Measurements from ENCODE around the gene ACACB. TPM values are rescaled to one million over a fixed set of nuclear protein-coding genes. Genes with fewer than 3 reads are reported as not detected.

The ACACB gene
- total RNA-seq, 1 experiment from 2014 or later = 21.7 TPM

DNA sequence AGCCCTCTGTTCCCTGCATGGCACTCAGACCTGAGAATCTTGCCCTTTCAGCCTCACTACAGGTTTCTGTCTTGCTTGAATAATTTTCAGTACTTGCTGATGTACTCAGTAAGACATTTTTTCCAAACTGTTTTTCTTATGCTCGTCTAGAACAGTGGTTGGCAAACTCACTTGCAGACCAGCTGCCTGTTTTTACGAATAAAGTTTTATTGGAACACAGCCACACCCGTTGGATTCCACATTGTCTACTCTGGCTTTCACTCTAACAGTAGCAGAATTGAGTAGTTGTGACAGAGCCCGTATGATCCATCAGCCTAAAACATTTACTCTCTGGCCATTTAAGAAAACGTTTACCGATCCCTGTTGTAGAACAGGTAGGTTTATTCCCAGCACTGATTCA lies 119.9 kb downstream of the ACACB start:
- ChIA-PET POLR2A (ENCODE audit: unreplicated experiment) (no interaction called here), CTCF (interaction anchor here (0.6 kb wide), 1 partner anchor 28 kb away, joined by 3 read pairs; no protein-coding TSS in a partner anchor)
- no peak overlapping the region for H3K4me3 ChIP-seq (ENCODE audit: low read length)
- H3K9ac ChIP-seq (ENCODE audit: low read length) = no peak overlapping the region
- H3K27ac ChIP-seq (ENCODE audit: low read length) = no peak overlapping the region
- no peaks in the 10 kb centered on the region; the same call in 1 of the 2 replicates for H3K36me3 ChIP-seq (ENCODE audit: low read depth, low read length)
- H3K27me3 ChIP-seq (ENCODE audit: low read length) = no peaks in the 10 kb centered on the region
- DNase-seq (no peak), ATAC-seq (no peak)
- no peaks in the 10 kb centered on the region for H3F3A ChIP-seq (ENCODE audit: low read length, unreplicated experiment)
- H4K20me1 ChIP-seq (ENCODE audit: low read length) = no peaks in the 10 kb centered on the region
- H3K4me2 ChIP-seq (ENCODE audit: low read length) = no peak overlapping the region
- no peak overlapping the region for H2AFZ ChIP-seq (ENCODE audit: low read length)
- intact Hi-C loops (cut with micrococcal nuclease) = no loop called here
- H3K79me2 ChIP-seq (ENCODE audit: low read length) = no peaks in the 10 kb centered on the region
- H3K4me1 ChIP-seq (ENCODE audit: insufficient read depth, low read length) = no peaks in the 10 kb centered on the region
- H3K9me3 ChIP-seq (ENCODE audit: low read length) = no peaks in the 10 kb centered on the region
- TF ChIP-seq EZH2 (IDR thresholded peaks at IDR 0.05; ENCODE audit: low read length, unreplicated experiment) (no peak), CTCF (conservative IDR thresholded peaks at IDR 0.05; ENCODE audit: low read depth, low read length) (no peak), EZH2phosphoT487 (IDR thresholded peaks at IDR 0.05; ENCODE audit: borderline replicate concordance, low read length) (no peak)
- no peaks in the 10 kb centered on the region for H3K9me2 ChIP-seq (replicated peaks; ENCODE audit: low read length)
- BruUV-seq (replicated peaks) = no TSS peak

GRCh38 chr12:109239179-109239578 lies 122.8 kb downstream of the ACACB start:
- intact Hi-C loops (cut with micrococcal nuclease) = no loop called here
- Histone ChIP-seq H3K36me3 (ENCODE audit: low read depth, low read length) (peaks cover 10% of the 10 kb centered on the region; the same call in 1 of the 2 replicates), H3K9me2 (replicated peaks; ENCODE audit: low read length) (no peaks in the 10 kb centered on the region), H3F3A (ENCODE audit: low read length, unreplicated experiment) (no peaks in the 10 kb centered on the region), H4K20me1 (ENCODE audit: low read length) (no peaks in the 10 kb centered on the region), H3K9ac (ENCODE audit: low read length) (no peak overlapping the region), H3K4me1 (ENCODE audit: insufficient read depth, low read length) (no peaks in the 10 kb centered on the region), H3K4me3 (ENCODE audit: low read length) (no peak overlapping the region), H3K9me3 (ENCODE audit: low read length) (no peaks in the 10 kb centered on the region), H3K27me3 (ENCODE audit: low read length) (no peaks in the 10 kb centered on the region), H3K79me2 (ENCODE audit: low read length) (no peaks in the 10 kb centered on the region), H2AFZ (ENCODE audit: low read length) (no peak overlapping the region), H3K27ac (ENCODE audit: low read length) (no peak overlapping the region), H3K4me2 (ENCODE audit: low read length) (no peak overlapping the region)
- DNase-seq (no peak), ATAC-seq (no peak)
- TF ChIP-seq CTCF (conservative IDR thresholded peaks at IDR 0.05; ENCODE audit: low read depth, low read length) = no peak
- no peak for TF ChIP-seq EZH2phosphoT487 (IDR thresholded peaks at IDR 0.05; ENCODE audit: borderline replicate concordance, low read length)
- TF ChIP-seq EZH2 (IDR thresholded peaks at IDR 0.05; ENCODE audit: low read length, unreplicated experiment) = no peak
- CTCF ChIA-PET = no interaction called here
- BruUV-seq (replicated peaks) = no TSS peak
- POLR2A ChIA-PET (ENCODE audit: unreplicated experiment) = no interaction called here

DNA sequence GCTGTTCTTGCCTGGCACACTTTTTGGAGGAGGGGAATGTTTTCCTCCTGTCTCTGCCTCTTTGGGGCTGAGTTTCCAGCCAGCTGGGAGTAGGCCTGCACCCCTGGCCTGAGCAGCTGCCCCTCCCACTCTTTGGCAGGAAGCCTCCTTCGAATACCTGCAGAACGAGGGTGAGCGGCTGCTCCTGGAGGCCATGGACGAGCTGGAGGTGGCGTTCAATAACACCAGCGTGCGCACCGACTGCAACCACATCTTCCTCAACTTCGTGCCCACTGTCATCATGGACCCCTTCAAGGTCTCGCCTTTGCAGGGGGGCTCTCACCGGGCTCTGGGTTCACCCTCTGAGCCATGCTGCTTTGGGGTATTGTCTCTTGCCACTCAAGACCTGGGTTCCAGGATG lies 123.3 kb downstream of the ACACB start:
- Histone ChIP-seq H3K79me2 (ENCODE audit: low read length) (no peaks in the 10 kb centered on the region), H3K4me3 (ENCODE audit: low read length) (no peak overlapping the region), H3K9me3 (ENCODE audit: low read length) (no peaks in the 10 kb centered on the region), H3F3A (ENCODE audit: low read length, unreplicated experiment) (no peaks in the 10 kb centered on the region), H3K27ac (ENCODE audit: low read length) (no peak overlapping the region), H3K4me2 (ENCODE audit: low read length) (no peak overlapping the region), H3K9me2 (replicated peaks; ENCODE audit: low read length) (no peaks in the 10 kb centered on the region), H3K9ac (ENCODE audit: low read length) (no peak overlapping the region), H4K20me1 (ENCODE audit: low read length) (no peaks in the 10 kb centered on the region), H2AFZ (ENCODE audit: low read length) (no peak overlapping the region), H3K4me1 (ENCODE audit: insufficient read depth, low read length) (no peaks in the 10 kb centered on the region), H3K27me3 (ENCODE audit: low read length) (no peaks in the 10 kb centered on the region), H3K36me3 (ENCODE audit: low read depth, low read length) (peaks cover 10% of the 10 kb centered on the region; the same call in 1 of the 2 replicates)
- TF ChIP-seq EZH2 (IDR thresholded peaks at IDR 0.05; ENCODE audit: low read length, unreplicated experiment) = no peak
- TF ChIP-seq EZH2phosphoT487 (IDR thresholded peaks at IDR 0.05; ENCODE audit: borderline replicate concordance, low read length) = no peak
- TF ChIP-seq CTCF (conservative IDR thresholded peaks at IDR 0.05; ENCODE audit: low read depth, low read length) = no peak
- intact Hi-C loops (cut with micrococcal nuclease) = no loop called here
- ATAC-seq = no peak; the same call in 1 of the 2 replicates
- BruUV-seq (replicated peaks) = no TSS peak
- DNase-seq = no peak
- ChIA-PET POLR2A (ENCODE audit: unreplicated experiment) (no interaction called here), CTCF (no interaction called here)
